ENCODE measurements around the gene SLC6A5.

Gene SLC6A5

GRCh38 chr11:20597154-20597679 is 2.2 kb upstream of the SLC6A5 start:
- DNase-seq = no peak

GRCh38 chr11:20597680-20598484 is 1.5 kb upstream of the SLC6A5 start:
- no peak for DNase-seq

- DNase-seq = no peak
These were observed 916 bp upstream of the SLC6A5 start for GRCh38 chr11:20598492-20598891.

DNA sequence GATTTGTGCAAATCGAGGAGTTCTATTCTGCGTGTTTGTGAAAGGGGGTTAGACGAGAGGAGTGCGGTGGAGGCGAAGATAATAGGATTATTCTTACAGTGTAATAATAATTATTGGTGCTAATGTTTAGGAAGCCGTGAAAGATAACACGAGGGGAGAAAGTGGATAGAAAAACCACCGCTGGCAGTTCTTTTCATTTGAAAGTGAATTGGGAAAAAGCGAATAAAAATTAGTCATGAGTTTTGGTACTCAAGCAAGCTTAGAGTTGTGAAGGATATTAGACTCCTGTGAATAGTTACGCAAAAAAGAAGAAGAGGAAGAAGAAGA is 575 bp downstream of the SLC6A5 start:
- DNase-seq = no peak

- no peak for DNase-seq
These were observed 1.1 kb downstream of the SLC6A5 start for GRCh38 chr11:20600551-20600950.

- no peak for DNase-seq
These were observed 2.0 kb downstream of the SLC6A5 start for GRCh38 chr11:20601221-20601914.

- DNase-seq = no peak
These were observed 4.9 kb downstream of the SLC6A5 start for GRCh38 chr11:20604295-20604803.

- DNase-seq = no peak
These were observed 5.6 kb downstream of the SLC6A5 start for GRCh38 chr11:20604864-20605601.

DNA sequence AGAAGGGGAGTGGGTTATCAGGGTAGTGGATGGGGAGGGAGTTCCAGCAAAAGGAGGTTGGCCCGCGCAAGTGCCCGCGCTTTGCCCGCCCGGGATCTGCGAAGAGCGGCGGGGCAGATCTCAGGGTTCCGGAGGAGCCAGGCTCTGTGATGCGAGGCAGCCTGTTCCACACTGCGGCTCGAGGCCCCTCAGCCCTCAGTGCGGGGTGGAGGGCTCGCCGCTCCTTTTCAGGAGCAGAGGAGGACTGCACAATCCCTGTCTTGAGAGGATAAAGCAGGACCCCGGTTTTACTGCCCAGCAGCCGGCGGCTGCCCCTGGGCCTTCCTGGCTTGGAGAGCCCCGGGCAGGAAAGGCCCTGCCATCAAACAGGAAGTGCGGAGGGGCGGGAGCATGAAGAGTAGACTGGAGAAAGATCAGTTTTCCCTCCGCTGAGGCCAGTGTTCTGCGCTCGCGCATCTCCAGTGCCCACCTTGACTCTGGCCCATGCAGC is 6.2 kb downstream of the SLC6A5 start:
- DNase-seq = no peak

GRCh38 chr11:20608934-20609333 is 9.5 kb downstream of the SLC6A5 start:
- DNase-seq = no peak

GRCh38 chr11:20609727-20610707 is 10.6 kb downstream of the SLC6A5 start:
- no peak for DNase-seq

DNA sequence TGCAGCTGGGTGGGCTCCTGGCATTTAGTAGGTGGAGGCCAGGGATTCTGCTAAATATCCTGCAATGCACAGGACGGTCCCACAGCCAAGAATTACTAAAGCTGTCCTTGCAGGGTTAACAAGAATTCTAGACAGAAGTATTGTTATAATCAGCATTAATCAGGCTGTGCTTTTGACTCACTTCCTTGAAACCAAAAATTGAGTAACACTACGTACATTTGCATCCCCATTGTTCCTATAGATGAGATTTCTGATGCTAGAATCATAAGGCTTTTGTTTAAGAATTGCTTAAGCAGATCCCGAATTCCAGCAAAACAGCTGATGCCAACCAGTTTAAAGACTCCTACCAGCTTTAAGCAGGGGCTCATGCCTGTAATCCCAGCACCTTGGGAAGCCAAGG is 11.4 kb downstream of the SLC6A5 start:
- no peak for DNase-seq

DNA sequence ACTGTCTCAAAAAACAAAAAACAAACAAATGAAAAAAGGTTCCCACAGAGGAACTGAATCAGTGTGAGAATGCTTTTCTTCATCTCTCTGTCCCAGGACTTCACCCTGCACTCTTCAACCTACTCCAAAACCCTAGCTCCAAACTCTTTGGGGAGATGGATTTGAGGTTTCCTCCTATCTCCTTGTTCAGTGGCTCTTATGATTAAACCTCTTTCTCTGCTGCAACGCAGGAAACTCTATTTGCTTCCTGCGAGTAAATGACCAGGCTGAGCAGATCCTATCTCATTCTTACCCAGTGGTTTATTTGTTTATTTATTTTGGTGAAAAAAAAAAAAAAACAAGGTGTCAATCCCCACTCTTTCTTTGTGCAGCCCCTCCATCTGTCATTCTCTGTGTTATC is 12.0 kb downstream of the SLC6A5 start:
- DNase-seq = no peak

- DNase-seq = peak; percentile 79
These were observed 12.5 kb downstream of the SLC6A5 start for GRCh38 chr11:20611892-20612291.

DNA sequence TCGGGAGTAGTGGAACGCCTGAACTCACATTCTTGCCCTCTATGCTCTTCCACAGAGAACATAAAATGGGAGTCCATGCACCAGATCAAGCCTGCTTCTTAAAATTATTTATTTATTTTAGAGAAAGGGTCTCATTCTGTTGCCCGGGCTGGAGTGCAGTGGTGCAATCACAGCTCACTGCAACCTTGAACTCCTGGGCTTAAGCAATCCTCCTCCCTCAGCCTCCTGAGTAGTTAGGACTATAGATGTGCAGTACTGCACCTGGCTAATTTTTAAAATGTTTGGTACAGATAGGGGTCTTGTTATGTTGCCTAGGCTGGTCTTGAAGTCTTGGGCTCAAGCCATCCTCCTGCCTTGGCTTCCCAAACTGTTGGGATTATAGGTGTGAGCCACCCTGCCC is 13.0 kb downstream of the SLC6A5 start:
- no peak for DNase-seq

DNA sequence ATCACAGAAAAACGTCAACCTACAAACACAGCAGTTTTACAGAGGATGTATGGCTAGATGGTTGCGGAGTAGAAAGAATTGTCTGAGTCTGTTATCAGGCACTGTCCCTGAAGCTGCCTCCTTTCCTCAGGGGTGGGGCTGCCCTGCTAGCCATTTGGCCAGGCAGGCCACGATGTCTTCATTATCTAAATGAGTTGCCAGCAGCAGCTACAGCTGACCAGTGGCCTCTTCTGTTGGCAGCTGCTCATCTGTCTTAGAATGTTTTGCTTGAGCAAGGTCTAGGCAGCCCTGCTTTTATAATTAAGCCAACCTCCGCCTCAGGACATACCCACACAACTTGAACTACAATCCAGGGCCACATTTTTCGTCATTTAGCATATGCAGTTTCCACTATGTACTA is 17.5 kb downstream of the SLC6A5 start:
- no peak for DNase-seq

DNA sequence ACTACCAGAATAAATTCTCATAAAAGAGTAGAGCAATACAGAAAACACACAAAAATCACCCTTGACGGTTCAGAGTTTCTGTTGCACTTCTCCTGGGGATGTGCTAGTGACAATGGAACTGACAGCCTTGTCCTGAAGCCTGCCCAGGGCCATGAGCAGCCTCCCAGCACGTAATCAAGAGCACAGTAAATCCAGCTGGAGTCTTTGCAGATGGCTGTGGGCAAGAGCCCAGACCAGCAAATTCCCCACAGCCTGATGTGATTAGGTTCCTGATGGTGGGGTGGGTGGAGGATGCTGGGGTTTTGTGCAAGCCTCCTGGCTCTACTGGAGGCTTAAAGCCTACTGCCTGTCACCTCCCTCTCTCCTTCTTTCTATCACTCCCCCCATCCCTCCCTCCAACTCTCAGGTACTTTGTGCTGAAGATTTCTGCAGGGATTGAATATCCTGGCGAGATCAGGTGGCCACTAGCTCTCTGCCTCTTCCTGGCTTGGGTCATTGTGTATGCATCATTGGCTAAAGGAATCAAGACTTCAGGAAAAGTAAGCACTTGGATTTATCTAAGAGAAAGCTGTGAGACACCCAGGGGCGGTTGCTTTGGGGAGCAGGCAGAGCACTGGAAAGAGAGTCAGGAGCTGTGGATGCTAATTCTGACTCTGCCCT is 18.1 kb downstream of the SLC6A5 start:
- no peak for DNase-seq

DNA sequence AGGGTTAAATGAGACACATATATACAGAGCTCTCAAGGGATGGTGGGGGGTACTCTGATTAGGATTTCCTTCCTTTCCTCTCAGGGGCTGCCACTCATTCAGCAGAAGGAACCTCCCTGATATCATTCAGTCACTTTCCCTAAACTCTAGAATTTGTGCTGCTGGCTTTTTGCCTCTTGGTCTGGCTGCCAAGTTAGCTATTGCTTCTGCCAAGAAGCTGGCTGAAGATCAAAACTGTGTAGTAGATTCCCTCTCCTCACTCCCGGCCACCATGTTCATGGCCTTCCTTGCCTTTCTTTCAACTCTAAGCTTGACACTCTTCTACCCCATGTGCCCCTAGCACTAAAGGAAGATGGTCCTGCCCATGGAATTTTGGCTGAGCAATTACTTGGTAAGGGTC is 18.7 kb downstream of the SLC6A5 start:
- DNase-seq = no peak

GRCh38 chr11:20620988-20621387 is 21.6 kb downstream of the SLC6A5 start:
- DNase-seq = no peak

DNA sequence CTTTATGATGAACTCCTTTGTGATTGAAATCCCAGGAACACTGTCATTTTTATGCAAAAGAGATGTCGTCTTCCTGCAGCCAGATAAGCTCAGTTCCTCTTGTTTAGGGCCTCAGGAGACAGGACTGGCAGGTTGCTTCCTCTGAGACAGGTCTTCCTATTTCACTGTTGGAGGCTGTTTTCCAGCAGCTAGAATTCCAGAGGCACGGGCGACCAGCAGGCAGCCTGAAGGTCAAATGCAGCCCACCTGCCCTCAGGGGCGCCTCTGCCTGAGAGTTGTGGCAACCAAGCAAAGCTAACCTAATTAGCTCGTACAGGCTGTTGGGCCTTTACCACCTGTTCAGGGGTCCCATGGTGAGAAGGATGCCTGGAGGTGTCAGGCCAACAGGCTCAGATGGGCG is 22.3 kb downstream of the SLC6A5 start:
- DNase-seq = no peak

DNA sequence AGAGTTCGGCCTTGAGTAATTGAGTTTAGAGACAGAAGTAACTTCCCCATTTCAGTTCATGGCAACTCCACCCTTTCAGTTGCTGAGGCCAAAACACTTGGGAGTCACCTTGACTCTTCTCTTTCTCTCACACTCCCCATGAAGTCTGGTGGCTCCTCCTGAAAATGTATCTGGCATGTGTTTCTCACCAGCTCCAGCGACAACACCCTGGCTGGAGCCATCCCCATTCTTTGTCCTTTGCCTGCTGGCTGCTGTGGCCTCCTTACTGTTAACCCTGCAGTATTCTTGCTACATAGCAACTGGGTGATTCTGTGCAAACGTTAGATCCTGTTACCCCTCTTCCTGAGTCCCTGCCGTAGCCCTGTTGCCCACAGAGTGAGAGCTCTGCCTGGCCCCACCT is 23.8 kb downstream of the SLC6A5 start:
- no peak for DNase-seq

GRCh38 chr11:20626279-20626678 is 26.9 kb downstream of the SLC6A5 start:
- no peak for DNase-seq
